NCI-H2029 (cell line): Measurements from ENCODE around the gene MAN1C1.
"Not testable (repeated sequence)": the region's sequence is repeated elsewhere in the genome, so short reads cannot be mapped to it uniquely, and the experiment has no call there.

Experiments
- DNase-seq: peaks from one replicate; lab custom pipeline; 2025; lab: John Stamatoyannopoulos, UW

MAN1C1 gene

DNA sequence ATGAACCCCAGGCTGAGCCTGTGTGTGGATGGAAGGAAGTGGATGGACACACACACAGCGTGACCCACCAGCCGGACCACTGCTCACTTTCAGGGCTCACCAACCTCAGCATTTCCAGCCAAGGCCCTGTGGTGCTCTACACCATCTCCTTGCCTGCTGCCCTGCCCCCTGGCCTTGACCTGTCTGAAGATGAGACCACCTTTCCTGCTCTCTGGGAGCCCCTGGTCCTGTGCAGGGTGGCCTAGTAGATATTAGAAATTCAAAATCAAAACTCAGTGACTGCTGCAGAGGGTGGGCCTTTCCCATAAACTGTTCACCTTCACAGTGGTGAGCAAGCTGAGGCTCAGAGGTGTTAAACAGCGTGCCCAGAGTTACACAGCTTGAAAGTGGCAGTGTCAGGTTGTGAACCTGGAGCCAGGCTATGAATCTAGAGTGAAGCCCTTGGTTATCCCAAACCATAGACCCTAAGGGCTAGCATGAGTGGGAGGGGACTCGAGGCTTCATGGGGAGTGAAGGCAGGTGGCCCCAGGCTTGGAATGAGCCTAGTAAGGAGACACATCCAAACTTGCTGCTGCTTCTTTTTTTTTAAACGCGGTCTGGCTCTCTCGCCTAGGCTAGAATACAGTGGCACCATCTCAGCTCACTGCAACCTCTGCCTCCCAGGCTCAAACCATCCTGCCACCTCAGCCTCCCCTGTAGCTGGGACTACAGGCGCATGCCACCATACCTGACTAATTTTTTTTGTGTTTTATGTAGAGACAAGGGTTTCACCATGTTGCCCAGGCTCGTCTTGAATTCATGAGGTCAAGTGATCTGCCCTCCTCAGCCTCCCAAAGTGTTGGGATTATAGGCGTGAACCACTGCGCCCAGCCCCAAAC, 41.5 kb downstream of the MAN1C1 start:
- no peak for DNase-seq

DNA sequence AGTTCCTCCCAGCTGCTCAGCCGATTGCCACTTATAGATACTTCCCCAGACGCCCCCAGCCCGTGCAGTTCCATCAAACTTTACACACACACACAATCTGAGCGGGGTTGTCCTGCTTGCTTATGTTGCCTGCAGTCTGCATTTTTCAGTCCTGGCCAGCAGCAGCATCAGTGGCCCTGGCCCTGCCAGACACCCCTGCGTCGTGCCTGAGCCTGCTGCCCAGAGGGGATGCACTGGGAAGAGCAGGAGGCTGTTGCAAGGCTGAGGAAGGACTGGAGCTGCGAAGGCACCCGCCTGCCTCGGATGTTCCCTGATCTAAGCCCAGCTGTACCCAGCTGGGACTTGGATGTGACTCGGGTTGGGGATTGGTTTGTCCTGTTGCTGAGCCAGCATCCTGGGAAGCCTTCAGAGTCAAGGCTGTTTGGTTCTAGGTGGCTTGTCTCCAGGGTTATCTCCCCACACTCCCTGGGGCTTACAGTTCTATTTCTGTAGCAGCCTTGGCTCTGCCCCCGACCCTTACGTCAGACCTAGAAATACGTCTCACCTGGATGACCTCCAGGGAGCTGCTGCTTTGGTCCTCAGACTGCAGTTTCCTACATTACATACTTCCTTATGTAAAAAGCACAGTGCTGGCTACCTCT, 42.3 kb downstream of the MAN1C1 start:
- DNase-seq = peak; percentile 43

DNA sequence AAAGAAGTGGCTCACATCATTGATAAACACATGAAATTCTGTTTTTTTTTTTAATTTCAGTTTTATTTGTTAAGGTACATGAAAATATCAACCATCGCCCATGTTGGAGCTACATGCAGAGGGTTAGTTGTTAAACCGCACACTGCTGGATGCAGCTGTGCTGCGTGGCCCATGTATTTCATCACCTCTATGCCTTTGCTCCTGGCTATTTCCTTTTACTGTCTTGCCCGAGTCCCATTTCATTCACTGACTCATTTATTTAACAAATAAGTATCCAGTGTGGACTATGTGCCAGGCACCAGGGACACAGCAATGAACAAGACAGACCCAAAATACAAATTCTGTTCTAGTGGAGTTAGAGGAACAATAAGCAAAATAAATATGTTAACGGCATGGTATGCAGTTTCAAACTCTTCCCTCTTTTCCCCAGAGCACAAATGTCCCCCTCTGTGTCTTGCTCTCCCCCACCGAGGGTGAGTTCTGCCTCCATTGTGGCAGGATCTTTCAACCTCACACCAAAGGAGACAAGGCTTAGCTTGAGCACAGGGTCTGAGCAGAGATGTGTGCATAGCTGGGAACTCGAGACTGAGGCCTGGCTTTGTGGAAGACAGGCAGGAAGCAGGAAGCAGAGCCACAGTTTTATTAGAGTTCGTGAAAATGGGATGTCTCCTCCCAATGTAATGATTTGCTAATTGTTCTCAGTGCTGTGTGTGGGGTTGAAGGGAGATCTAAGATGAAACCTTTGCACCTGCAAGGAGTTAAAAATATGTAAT, 44.6 kb downstream of the MAN1C1 start:
- DNase-seq = no peak

DNA sequence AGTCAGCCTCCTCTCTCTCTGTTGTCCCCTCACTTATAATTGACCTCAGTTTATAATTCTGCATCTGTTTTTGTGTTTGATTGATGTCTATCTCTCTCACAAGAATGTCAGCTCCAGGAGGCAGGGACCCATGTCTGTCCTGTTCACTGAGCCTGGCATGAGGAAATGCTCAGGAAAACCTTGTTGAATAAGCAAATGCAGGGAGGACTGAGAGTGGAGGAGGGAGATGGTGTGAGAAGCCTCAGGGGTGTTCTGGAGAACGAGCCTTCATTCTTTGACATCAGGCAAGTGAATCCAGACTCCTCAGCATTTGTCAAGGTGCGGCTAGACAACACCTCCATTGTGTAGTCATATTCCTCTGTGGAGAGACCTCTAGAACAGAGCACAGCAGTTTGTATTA, 45.5 kb downstream of the MAN1C1 start:
- DNase-seq = no peak

DNA sequence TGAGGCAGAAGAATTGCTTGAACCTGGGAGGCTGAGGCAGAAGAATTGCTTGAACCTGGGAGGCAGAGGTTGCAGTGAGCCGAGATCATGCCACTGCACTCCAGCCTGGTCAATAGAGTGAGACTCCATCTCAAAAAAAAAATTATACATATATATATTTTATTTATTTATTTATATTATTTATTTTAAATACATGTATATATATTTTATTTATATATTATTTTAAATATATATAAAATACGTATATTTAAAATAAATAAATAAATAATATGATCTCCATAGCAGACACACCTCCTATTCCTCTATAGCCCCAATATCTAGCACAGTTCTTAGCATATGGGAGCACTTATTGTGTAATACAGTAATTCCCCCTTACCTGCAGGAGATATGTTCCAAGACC, 46.4 kb downstream of the MAN1C1 start:
- not testable (repeated sequence) for DNase-seq

GRCh38 chr1:25664357-25665199, 48.0 kb downstream of the MAN1C1 start:
- no peak for DNase-seq

- no peak for DNase-seq
Observed at GRCh38 chr1:25666460-25666859, 49.9 kb downstream of the MAN1C1 start.

- DNase-seq = no peak
Observed at GRCh38 chr1:25668931-25669573, 52.5 kb downstream of the MAN1C1 start.

DNA sequence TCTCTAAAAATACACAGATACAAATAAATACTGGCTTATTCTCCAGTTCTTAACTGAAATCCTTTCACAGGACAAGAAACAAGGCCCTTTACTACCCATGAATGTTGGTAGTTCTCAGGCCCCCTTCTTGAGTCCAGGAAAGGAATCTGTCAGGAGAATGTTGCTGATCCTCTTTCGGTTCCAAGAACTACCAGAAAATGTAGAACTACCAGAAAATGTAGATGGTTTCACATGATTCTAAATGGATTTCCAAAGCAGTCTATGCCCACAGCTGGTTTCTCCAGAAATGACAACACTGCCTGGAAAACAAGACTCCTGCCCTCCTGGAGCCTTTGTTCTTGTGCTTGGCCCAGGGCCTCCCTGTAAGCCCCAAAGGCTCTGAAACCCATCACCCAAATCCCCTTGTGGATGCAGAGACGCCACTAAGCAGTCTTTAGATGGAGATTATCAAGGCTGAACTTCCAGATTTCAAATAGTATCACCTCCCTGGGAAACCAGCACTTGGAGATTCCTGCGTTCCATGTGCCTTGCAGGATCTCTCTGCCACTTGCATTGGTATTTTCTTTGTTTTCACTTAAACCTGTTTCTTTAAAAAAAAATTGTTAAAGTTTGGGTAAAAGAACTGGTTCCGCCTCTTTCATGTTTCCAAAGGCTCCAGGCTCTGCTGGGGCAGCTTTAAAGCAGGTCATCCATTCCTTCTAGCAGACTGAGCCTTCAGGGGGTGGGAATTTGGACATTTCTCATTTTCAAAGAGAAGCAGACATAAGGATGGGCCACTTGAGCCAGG, 53.4 kb downstream of the MAN1C1 start:
- no peak for DNase-seq

GRCh38 chr1:25671929-25672328, 55.3 kb downstream of the MAN1C1 start:
- no peak for DNase-seq

DNA sequence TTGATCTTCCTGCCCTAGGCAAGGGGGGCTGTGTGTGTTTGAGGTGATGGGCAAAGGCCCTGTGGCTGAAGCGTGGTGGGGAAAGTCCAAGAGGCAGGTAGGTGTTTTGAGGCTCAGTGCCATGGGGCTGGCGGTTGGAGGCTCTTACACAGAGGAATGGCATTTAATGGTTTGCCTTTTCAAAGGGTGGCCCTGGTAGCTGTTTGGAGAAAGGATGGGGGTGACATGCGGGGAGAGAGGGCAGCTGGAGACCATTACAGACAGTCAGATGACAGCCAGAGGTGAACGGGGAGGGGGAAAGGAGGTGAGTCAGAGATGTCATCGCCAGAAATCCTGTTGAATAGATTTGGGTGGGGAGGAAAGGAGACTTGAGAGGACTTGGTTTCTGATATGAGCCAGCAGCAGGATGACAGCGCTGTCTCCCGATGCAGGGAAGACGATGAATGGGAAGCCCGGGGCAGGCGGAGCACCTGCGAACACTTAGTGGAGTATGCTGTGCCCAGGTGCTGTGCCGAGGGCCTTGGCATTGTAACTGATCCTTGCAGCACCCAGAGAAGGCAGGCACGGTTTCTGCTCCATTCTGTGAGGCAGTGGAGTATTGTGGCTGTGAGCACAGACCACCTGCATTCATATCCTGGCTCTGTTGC, 56.3 kb downstream of the MAN1C1 start:
- no peak for DNase-seq

GRCh38 chr1:25673456-25673855, 56.9 kb downstream of the MAN1C1 start:
- no peak for DNase-seq

DNA sequence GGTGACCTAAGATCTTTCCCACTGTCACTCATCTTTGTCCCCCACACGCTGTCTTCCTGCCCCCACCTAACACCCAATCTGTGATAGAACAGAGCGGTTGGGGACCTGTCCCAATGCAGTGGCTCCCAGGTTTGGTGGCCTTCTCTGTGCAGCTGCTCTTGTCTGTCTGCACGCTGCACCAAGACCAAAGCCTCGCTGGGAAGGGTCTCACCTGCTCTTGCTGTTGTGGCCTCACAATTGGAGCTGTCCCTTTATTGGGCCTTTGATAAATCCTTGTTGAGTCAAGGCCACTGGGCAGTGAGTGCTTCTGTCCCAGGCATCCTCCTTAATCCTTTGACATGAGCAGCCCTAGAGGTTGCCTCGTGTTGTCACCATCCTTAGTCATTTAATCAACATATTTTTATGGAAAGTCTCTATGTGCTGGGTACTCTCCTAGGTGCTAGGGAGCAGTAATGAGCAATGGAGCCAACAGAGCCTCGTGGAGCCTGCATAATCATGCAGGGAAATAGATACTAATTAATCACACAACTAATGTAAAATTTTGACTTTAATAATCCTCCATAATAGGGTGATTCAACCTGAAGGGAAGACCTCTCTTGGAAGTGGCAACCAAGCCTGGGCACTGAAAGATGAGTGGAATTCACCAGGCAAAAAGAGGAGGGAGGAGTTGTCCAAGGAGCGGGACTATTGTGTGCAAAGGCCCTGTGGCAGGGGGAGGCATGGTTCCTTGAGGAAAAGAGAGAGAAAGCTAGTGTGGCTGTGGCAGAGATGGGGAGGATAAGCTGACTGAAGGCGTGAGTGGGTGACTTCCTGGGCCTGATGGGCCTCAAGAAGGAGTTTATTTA, 57.6 kb downstream of the MAN1C1 start:
- no peak for DNase-seq

- DNase-seq = no peak
Observed at GRCh38 chr1:25674807-25675084, 58.2 kb downstream of the MAN1C1 start.

DNA sequence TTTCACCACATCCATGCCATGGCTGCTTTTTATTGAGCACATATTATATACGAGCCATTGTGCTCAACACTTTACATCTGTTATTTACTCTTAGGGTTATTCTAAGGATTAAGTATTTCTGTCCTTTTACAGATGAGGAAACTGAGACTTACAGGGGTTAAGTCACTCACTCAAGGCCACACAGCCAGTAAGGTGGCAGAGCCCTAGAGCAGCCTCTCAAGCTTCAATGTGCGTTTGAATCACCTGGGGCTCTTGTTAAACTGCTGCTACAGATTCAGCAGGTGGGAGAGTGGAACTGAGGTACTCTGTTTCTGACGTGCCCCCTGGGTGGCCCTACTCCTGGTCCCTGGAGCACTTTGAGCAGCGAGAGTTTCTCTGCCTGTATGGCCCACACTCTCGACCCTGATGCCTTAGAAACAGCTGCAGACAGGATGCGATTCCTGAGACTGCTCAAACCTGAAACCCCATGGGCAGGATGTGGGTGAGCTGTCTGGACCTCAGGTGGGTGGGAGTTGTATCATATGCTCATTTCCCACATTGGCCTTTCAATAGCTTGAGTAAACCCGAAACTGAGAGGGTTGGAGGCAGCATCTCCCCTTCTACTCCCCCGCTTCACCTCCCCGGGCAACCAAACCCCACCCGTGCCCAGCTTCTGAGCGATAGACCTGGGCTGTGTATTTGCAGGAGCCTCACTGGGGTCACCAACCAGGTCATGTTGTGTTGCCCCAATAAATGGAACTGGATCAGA, 59.3 kb downstream of the MAN1C1 start:
- DNase-seq = no peak

GRCh38 chr1:25676488-25676887, 59.9 kb downstream of the MAN1C1 start:
- peak; percentile 93 for DNase-seq

DNA sequence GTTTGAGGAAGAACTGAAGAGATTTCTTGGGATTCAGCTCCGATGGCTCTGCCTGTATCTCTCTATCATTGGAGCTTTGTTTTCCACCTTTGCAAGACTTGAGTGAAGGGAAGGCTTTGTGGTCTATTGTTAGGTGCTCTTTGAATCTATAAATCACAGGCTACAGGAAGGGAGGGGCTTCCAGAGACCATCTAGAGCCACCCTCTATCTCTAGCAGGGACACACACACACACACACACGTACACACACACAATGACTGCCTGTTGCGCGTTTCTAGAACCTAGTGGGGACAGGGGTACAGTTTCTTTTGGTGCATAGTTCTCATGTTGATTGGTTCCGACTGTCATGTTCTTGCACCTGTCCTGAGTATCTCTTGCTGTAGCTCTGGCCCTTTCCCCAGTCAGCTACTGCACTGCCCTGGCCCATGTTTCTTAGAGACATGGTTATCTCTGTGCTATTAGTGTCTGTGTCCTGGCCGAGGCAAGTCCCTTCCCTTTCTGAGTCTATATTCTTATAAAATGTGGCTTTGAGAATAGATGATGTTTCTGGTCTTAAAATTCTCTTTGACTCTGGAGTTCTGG, 60.7 kb downstream of the MAN1C1 start:
- no peak for DNase-seq

GRCh38 chr1:25679171-25679570, 62.6 kb downstream of the MAN1C1 start:
- no peak for DNase-seq
